K562 (cell line): ENCODE measurements around the gene CCDC187. TPM values are rescaled to one million over a fixed set of nuclear protein-coding genes. Genes with fewer than 3 reads are reported as not detected.
A peak's percentile ranks its signal among the peaks of the same experiment; 100 is the strongest.

Experiments
- CCNT2 ChIP-seq: IDR thresholded peaks from 2 replicates; pipeline ENCODE4 v1.6.1; 2011; ENCODE audit warnings: borderline replicate concordance, low read depth, mild to moderate bottlenecking, moderate library complexity, mixed read lengths, low read length; ENCODE audit not compliant: insufficient read length; ENCODE audit errors: extremely low read depth
- CXXC5 ChIP-seq: fragments of 250-450 bp; sonication (Bioruptor Pico); IDR thresholded peaks from 2 replicates; pipeline ENCODE4 v1.8.0; 2022; ENCODE audit warnings: inconsistent platforms, mild to moderate bottlenecking, moderate library complexity
- DDX20 ChIP-seq: fragments of 450-650 bp; IDR thresholded peaks from 2 replicates; pipeline ENCODE4 v1.6.1; 2016; ENCODE audit warnings: missing genetic modification characterization, low read depth, mild to moderate bottlenecking, missing compliant biosample characterization, moderate library complexity
- ERF ChIP-seq: fragments of 450-650 bp; formaldehyde crosslinking; IDR thresholded peaks from 2 replicates; pipeline ENCODE4 v1.4.0; 2020; ENCODE audit warnings: mild to moderate bottlenecking, mixed read lengths
- GABPA ChIP-seq: fragments of 200-800 bp; sonication (Bioruptor generic); conservative IDR thresholded peaks from 2 replicates; pipeline ENCODE4 v1.6.1; 2016; ENCODE audit warnings: low read depth, missing genetic modification characterization, missing compliant biosample characterization
- HBP1 ChIP-seq: fragments of 450-650 bp; formaldehyde crosslinking; IDR thresholded peaks from 2 replicates; pipeline ENCODE4 v1.4.0; 2022; ENCODE audit warnings: missing genetic modification characterization
- MAFF ChIP-seq: IDR thresholded peaks from 2 replicates; pipeline ENCODE4 v1.6.1; 2012; ENCODE audit warnings: low read length, improper control_type of control experiment
- NONO ChIP-seq, 2 experiments: fragments of 200-400 bp in 1 of 2; fragments of 450-650 bp in 1 of 2; formaldehyde crosslinking in 1 of 2; IDR thresholded peaks; 2 replicates each; pipeline ENCODE4 v1.6.1; 2017; ENCODE audit warnings: low read depth in 2 of 2, mild to moderate bottlenecking in 2 of 2, moderate library complexity in 2 of 2, low read length in 1 of 2
- PHF8 ChIP-seq: fragments of 200-600 bp; sonication (generic); IDR thresholded peaks from 2 replicates; pipeline ENCODE4 v1.6.1; 2012; ENCODE audit warnings: mixed run types, mild to moderate bottlenecking, inconsistent platforms, low read length, moderate library complexity, borderline replicate concordance
- REST ChIP-seq, 2 experiments: fragments of 450-650 bp; formaldehyde crosslinking in 1 of 2; IDR thresholded peaks; 2 replicates each; pipeline versions ENCODE4 v1.4.0 to v1.6.1; 2014 to 2020; ENCODE audit warnings: mild to moderate bottlenecking in 2 of 2, borderline replicate concordance in 1 of 2, low read depth in 1 of 2
- SIN3A ChIP-seq, 2 experiments: fragments of 150-350 bp in 1 of 2; IDR thresholded peaks; 2 replicates each; pipeline ENCODE4 v1.6.1; 2011 to 2016; ENCODE audit warnings: borderline replicate concordance in 2 of 2, low read depth in 2 of 2, low read length in 2 of 2, mild to moderate bottlenecking in 2 of 2, moderate library complexity in 2 of 2; ENCODE audit not compliant: control insufficient read depth in 1 of 2
- SIN3B ChIP-seq: fragments of 450-650 bp; IDR thresholded peaks from 2 replicates; pipeline ENCODE4 v1.6.1; 2017; ENCODE audit warnings: low read depth, mild to moderate bottlenecking, moderate library complexity
- SMAD4 ChIP-seq: fragments of 250-450 bp; sonication (Bioruptor Pico); conservative IDR thresholded peaks from 2 replicates; pipeline ENCODE4 v1.8.0; 2021; ENCODE audit warnings: inconsistent platforms, mild to moderate bottlenecking, moderate library complexity
- polyA plus RNA-seq, 8 experiments: library from polyadenylated mRNA; depleted of rRNA in 4 of 8; stranded (reverse) in 5 of 8; unstranded in 3 of 8; fragments of >200 nt; fragmentation: Nextera tagmentation in 2 of 8; fragmentation: Illumina TruSeq in 1 of 8; extraction: Ambion mirVana in 2 of 8; extraction: Trizol in 1 of 8; gene quantifications; 2 replicates each; pipeline versions ENCODE4 v1.2.1 to v1.2.3, GENCODE V29; 2011 to 2014; ENCODE audit warnings: inconsistent platforms in 1 of 8, missing spikeins in 1 of 8
- total RNA-seq, 7 experiments: library from RNA; depleted of rRNA in 6 of 7; stranded (reverse); fragments of >200 nt in 6 of 7; fragmentation: Illumina TruSeq in 2 of 7; extraction: Trizol in 2 of 7; gene quantifications; 2 replicates each; pipeline versions ENCODE4 v1.2.1 to v1.2.3, GENCODE V29; 2011 to 2021; ENCODE audit warnings: low replicate concordance in 1 of 7

Gene CCDC187
- total and polyA plus RNA-seq, 9 of the 15 experiments (the other 6 are each of a cell fraction or from before 2014, with no cell fraction given), result not detected

- TF ChIP-seq PHF8 (peak; percentile 63; the same call in 1 of the 2 replicates), SMAD4 (CRISPR knock-in tag) (peak; percentile 67), DDX20 (tag) (no peak), NONO (IDR thresholded peaks at IDR 0.05; ENCODE audit: low read depth in 2 of 2, low read length in 1 of 2) (0 out of 4 replicates have a peak, but pooled peaks of 1 of the 2 experiments have one; percentile 29), HBP1 (CRISPR knock-in tag) (no peak), CCNT2 (peak; percentile 50), SIN3A (IDR thresholded peaks at IDR 0.05; ENCODE audit: borderline replicate concordance in 2 of 2, control insufficient read depth in 1 of 2, low read depth in 2 of 2, low read length in 2 of 2) (peak in 1 of 2 experiments; percentile 62; a peak in 1 of 4 replicates), ERF (CRISPR knock-in tag) (peak; percentile 82; the same call in 1 of the 2 replicates), REST (IDR thresholded peaks at IDR 0.05; ENCODE audit: borderline replicate concordance) (0 out of 2 replicates have a peak, but pooled peaks have one; percentile 18), REST (CRISPR knock-in tag; IDR thresholded peaks at IDR 0.05; ENCODE audit: low read depth) (no peak), CXXC5 (CRISPR knock-in tag) (peak; percentile 85), MAFF (no peak), GABPA (tag) (peak; percentile 71), SIN3B (peak; percentile 49; the same call in 1 of the 2 replicates)
Observed at GRCh38 chr9:136327304-136327974, 23.5 kb upstream of the CCDC187 start, which contains the start of gene GPSM1 (continued).
